Liver (tissue), 9 donors: ENCODE results near the gene FBXW7. TPM values are rescaled to one million over a fixed set of nuclear protein-coding genes. Genes with fewer than 3 reads are reported as not detected.

ENCODE experiments used
- DNase-seq: peaks from one replicate; pipeline ENCODE4 v3.0.0-alpha.2; 2017; ENCODE audit warnings: low spot score
- H3K27ac ChIP-seq, 2 donors: one replicate each; pipeline ENCODE4 v1.7.0; 2013; ENCODE audit warnings: inconsistent platforms in 2 of 2, low read length in 2 of 2, control low read depth in 1 of 2, low read depth in 1 of 2, mild to moderate bottlenecking in 1 of 2
- H3K27me3 ChIP-seq, 4 donors: one replicate each; pipeline versions ENCODE4 v1.6.1 to v1.7.0; 2013; ENCODE audit warnings: low read length in 3 of 4, inconsistent platforms in 1 of 4, mild to moderate bottlenecking in 1 of 4, moderate library complexity in 1 of 4; ENCODE audit not compliant: control insufficient read depth in 4 of 4, insufficient read depth in 4 of 4
- H3K36me3 ChIP-seq, 4 donors: one replicate each; pipeline versions ENCODE4 v1.6.1 to v1.7.0; 2013; ENCODE audit warnings: low read length in 3 of 4, mild to moderate bottlenecking in 3 of 4, low read depth in 1 of 4, moderate library complexity in 1 of 4; ENCODE audit not compliant: control insufficient read depth in 4 of 4, insufficient read depth in 3 of 4
- H3K4me1 ChIP-seq, 4 donors: one replicate each; pipeline versions ENCODE4 v1.6.1 to v1.7.0; 2013; ENCODE audit warnings: low read length in 3 of 4, mild to moderate bottlenecking in 3 of 4, moderate library complexity in 1 of 4; ENCODE audit not compliant: control insufficient read depth in 4 of 4, insufficient read depth in 4 of 4
- H3K4me3 ChIP-seq, 3 donors: one replicate each; pipeline versions ENCODE4 v1.6.1 to v1.7.0; 2013; ENCODE audit warnings: low read length in 3 of 3, control low read depth in 1 of 3, low read depth in 1 of 3, mild to moderate bottlenecking in 1 of 3
- H3K9ac ChIP-seq, 2 donors: one replicate each; pipeline ENCODE4 v1.7.0; 2013; ENCODE audit warnings: low read length in 2 of 2, mild to moderate bottlenecking in 2 of 2, moderate library complexity in 2 of 2, control low read depth in 1 of 2, low read depth in 1 of 2
- H3K9me3 ChIP-seq, 4 donors: one replicate each; pipeline versions ENCODE4 v1.6.1 to v1.7.0; 2013; ENCODE audit warnings: low read length in 3 of 4; ENCODE audit not compliant: control insufficient read depth in 4 of 4
- EGR1 ChIP-seq, 2 donors: IDR thresholded peaks; 2 replicates each; pipeline ENCODE4 v1.6.1; 2016 to 2018; ENCODE audit warnings: antibody characterized with exemption in 2 of 2, low read depth in 2 of 2
- FOXA1 ChIP-seq: IDR thresholded peaks from 2 replicates; pipeline ENCODE4 v1.6.1; 2016; ENCODE audit warnings: antibody characterized with exemption
- FOXA2 ChIP-seq: IDR thresholded peaks from 2 replicates; pipeline ENCODE4 v1.6.1; 2016; ENCODE audit warnings: antibody characterized with exemption
- GABPA ChIP-seq, 2 donors: IDR thresholded peaks in 1 of 2; conservative IDR thresholded peaks in 1 of 2; 2 replicates each; pipeline ENCODE4 v1.6.1; 2016; ENCODE audit warnings: antibody characterized with exemption in 2 of 2, mild to moderate bottlenecking in 1 of 2, moderate library complexity in 1 of 2
- HNF4A ChIP-seq, 2 donors: conservative IDR thresholded peaks; 2 replicates each; pipeline ENCODE4 v1.6.1; 2016; ENCODE audit warnings: antibody characterized with exemption in 2 of 2, mild to moderate bottlenecking in 2 of 2
- HNF4G ChIP-seq: IDR thresholded peaks from 2 replicates; pipeline ENCODE4 v1.6.1; 2016; ENCODE audit warnings: antibody characterized with exemption
- JUND ChIP-seq, 2 donors: IDR thresholded peaks; 2 replicates each; pipeline ENCODE4 v1.6.1; 2016; ENCODE audit warnings: antibody characterized with exemption in 2 of 2
- RAD21 ChIP-seq, 2 donors: IDR thresholded peaks; 2 replicates each; pipeline ENCODE4 v1.6.1; 2016; ENCODE audit warnings: antibody characterized with exemption in 2 of 2, mild to moderate bottlenecking in 2 of 2
- RXRA ChIP-seq, 2 donors: IDR thresholded peaks; 2 replicates each; pipeline ENCODE4 v1.6.1; 2017 to 2018; ENCODE audit warnings: antibody characterized with exemption in 2 of 2, mild to moderate bottlenecking in 1 of 2
- SP1 ChIP-seq: IDR thresholded peaks from 2 replicates; pipeline ENCODE4 v1.6.1; 2018; ENCODE audit warnings: antibody characterized with exemption, mild to moderate bottlenecking
- TAF1 ChIP-seq: conservative IDR thresholded peaks from 2 replicates; pipeline ENCODE4 v1.6.1; 2016; ENCODE audit warnings: antibody characterized with exemption, mild to moderate bottlenecking
- WGBS: extraction: QIAGEN DNeasy Blood & Tissue Kit; methylation state at CpG from one replicate; pipeline ENCODE4 v1.1.7; 2013; 5-methylcytosine and 5-hydroxymethylcytosine counted together
- polyA plus RNA-seq, 2 donors: library from polyadenylated mRNA; stranded (reverse) in 1 of 2; unstranded in 1 of 2; fragments of 200-250 nt in 1 of 2; fragments of >200 nt in 1 of 2; fragmentation: Nextera tagmentation in 1 of 2; extraction: Ambion mirVana in 1 of 2; gene quantifications; one replicate each; pipeline versions ENCODE4 v1.2.1 to v1.2.3, GENCODE V29; 2013 to 2015
- total RNA-seq, 2 donors: library from RNA; depleted of rRNA; stranded (reverse); fragments of >200 nt; gene quantifications; one replicate each; pipeline ENCODE4 v1.2.3, GENCODE V29; 2014
- TF ChIP-seq, protein P1 (sequence below): IDR thresholded peaks from 2 replicates; pipeline ENCODE4 v1.6.1; 2016; ENCODE audit warnings: antibody characterized with exemption
- TF ChIP-seq, protein P2 (sequence below): fragments of 150-350 bp; IDR thresholded peaks from 2 replicates; pipeline ENCODE4 v1.5.1; 2017; ENCODE audit warnings: improper control_type of control experiment, low read depth, low read length; ENCODE audit not compliant: missing input control
- TF ChIP-seq, protein P3 (sequence below): IDR thresholded peaks from 2 replicates; pipeline ENCODE4 v1.6.1; 2016; ENCODE audit warnings: antibody characterized with exemption
- TF ChIP-seq, protein P4 (sequence below): IDR thresholded peaks from 2 replicates; pipeline ENCODE4 v1.6.1; 2016; ENCODE audit warnings: antibody characterized with exemption
- TF ChIP-seq, protein P5 (sequence below): IDR thresholded peaks from 2 replicates; pipeline ENCODE4 v1.6.1; 2016; ENCODE audit warnings: antibody characterized with exemption, mild to moderate bottlenecking
- donor health status: healthy.
- donor health status: healthy.
- donor health status: healthy.
- donor health status: healthy.
- donor health status: healthy.

Gene FBXW7
- total and polyA plus RNA-seq, 4 donors, result 4.0 to 56.9 (median 16.1) TPM

DNA sequence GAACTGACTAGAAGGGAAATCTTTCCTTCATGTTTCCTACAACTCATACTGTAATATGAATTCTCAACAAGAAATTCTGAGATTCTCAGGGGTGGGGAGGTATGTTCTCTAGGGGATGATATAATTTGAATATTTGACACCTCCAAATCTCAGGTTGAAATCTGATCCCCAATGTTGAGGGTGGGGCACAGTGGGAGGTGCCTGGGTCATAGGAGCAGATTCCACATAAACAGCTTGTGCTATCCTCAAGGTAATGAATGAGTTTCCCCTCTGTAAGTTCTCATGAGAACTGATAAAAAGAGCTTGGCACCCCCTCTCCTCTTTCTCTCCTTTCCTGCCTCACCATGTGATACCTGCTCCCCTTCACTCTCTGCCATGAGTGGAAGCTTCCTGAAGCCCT lies 21.5 kb downstream of the FBXW7 start:
- H3K9me3 ChIP-seq, result no peaks in the 10 kb centered on the region
- no peak for DNase-seq
- TF ChIP-seq, protein P1, sequence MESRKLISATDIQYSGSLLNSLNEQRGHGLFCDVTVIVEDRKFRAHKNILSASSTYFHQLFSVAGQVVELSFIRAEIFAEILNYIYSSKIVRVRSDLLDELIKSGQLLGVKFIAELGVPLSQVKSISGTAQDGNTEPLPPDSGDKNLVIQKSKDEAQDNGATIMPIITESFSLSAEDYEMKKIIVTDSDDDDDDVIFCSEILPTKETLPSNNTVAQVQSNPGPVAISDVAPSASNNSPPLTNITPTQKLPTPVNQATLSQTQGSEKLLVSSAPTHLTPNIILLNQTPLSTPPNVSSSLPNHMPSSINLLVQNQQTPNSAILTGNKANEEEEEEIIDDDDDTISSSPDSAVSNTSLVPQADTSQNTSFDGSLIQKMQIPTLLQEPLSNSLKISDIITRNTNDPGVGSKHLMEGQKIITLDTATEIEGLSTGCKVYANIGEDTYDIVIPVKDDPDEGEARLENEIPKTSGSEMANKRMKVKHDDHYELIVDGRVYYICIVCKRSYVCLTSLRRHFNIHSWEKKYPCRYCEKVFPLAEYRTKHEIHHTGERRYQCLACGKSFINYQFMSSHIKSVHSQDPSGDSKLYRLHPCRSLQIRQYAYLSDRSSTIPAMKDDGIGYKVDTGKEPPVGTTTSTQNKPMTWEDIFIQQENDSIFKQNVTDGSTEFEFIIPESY, result no peak
- TF ChIP-seq, protein P2, sequence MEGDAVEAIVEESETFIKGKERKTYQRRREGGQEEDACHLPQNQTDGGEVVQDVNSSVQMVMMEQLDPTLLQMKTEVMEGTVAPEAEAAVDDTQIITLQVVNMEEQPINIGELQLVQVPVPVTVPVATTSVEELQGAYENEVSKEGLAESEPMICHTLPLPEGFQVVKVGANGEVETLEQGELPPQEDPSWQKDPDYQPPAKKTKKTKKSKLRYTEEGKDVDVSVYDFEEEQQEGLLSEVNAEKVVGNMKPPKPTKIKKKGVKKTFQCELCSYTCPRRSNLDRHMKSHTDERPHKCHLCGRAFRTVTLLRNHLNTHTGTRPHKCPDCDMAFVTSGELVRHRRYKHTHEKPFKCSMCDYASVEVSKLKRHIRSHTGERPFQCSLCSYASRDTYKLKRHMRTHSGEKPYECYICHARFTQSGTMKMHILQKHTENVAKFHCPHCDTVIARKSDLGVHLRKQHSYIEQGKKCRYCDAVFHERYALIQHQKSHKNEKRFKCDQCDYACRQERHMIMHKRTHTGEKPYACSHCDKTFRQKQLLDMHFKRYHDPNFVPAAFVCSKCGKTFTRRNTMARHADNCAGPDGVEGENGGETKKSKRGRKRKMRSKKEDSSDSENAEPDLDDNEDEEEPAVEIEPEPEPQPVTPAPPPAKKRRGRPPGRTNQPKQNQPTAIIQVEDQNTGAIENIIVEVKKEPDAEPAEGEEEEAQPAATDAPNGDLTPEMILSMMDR, result no peak
- TF ChIP-seq RXRA (IDR thresholded peaks at IDR 0.05) (no peak), SP1 (no peak), FOXA1 (no peak), JUND (IDR thresholded peaks at IDR 0.05) (no peak)
- TF ChIP-seq, protein P3, sequence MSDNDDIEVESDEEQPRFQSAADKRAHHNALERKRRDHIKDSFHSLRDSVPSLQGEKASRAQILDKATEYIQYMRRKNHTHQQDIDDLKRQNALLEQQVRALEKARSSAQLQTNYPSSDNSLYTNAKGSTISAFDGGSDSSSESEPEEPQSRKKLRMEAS, result no peak
- no peak overlapping the region for H3K4me3 ChIP-seq
- H3K27me3 ChIP-seq, result no peaks in the 10 kb centered on the region
- peaks cover 0 to 4% (median 0%) of the 10 kb centered on the region in 4 donors for H3K4me1 ChIP-seq
- H3K36me3 ChIP-seq, result no peaks in the 10 kb centered on the region
- H3K27ac ChIP-seq, result no peak overlapping the region
- no peak overlapping the region for H3K9ac ChIP-seq

DNA sequence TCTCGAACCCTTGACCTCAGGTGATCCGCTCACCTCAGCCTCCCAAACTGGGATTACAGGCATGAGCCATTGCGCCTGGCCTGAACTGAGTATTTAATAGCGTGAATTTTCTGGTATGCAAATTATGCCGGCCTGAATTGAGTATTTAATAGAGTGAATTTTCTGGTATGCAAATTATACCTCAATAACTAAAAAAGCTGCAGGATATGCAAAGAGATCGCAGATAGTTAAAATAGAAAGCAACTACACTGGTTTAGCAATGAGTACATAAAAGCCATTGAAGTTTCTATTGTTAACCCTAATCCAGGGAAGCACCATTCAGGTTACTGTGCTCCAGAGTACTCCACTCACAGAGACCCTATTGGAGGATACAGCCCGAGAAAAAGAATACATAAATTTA lies 22.8 kb downstream of the FBXW7 start:
- Histone ChIP-seq H3K9me3 (no peaks in the 10 kb centered on the region), H3K27me3 (no peaks in the 10 kb centered on the region), H3K27ac (no peak overlapping the region), H3K9ac (no peak overlapping the region), H3K36me3 (no peaks in the 10 kb centered on the region), H3K4me1 (peaks cover 0 to 7% (median under 1%) of the 10 kb centered on the region in 4 donors), H3K4me3 (no peak overlapping the region)
- TF ChIP-seq GABPA (IDR thresholded peaks at IDR 0.05 in 1 of 2, conservative IDR thresholded peaks at IDR 0.05 in 1 of 2) (no peak), HNF4A (conservative IDR thresholded peaks at IDR 0.05) (no peak), SP1 (no peak), TAF1 (no peak), EGR1 (IDR thresholded peaks at IDR 0.05; ENCODE audit: low read depth in 2 of 2) (no peak), RAD21 (IDR thresholded peaks at IDR 0.05) (no peak), HNF4G (no peak), JUND (IDR thresholded peaks at IDR 0.05) (no peak), FOXA2 (no peak)
- TF ChIP-seq, protein P2, result no peak
- TF ChIP-seq, protein P3, result no peak
- TF ChIP-seq, protein P4, sequence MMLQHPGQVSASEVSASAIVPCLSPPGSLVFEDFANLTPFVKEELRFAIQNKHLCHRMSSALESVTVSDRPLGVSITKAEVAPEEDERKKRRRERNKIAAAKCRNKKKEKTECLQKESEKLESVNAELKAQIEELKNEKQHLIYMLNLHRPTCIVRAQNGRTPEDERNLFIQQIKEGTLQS, result no peak
- TF ChIP-seq, protein P5, sequence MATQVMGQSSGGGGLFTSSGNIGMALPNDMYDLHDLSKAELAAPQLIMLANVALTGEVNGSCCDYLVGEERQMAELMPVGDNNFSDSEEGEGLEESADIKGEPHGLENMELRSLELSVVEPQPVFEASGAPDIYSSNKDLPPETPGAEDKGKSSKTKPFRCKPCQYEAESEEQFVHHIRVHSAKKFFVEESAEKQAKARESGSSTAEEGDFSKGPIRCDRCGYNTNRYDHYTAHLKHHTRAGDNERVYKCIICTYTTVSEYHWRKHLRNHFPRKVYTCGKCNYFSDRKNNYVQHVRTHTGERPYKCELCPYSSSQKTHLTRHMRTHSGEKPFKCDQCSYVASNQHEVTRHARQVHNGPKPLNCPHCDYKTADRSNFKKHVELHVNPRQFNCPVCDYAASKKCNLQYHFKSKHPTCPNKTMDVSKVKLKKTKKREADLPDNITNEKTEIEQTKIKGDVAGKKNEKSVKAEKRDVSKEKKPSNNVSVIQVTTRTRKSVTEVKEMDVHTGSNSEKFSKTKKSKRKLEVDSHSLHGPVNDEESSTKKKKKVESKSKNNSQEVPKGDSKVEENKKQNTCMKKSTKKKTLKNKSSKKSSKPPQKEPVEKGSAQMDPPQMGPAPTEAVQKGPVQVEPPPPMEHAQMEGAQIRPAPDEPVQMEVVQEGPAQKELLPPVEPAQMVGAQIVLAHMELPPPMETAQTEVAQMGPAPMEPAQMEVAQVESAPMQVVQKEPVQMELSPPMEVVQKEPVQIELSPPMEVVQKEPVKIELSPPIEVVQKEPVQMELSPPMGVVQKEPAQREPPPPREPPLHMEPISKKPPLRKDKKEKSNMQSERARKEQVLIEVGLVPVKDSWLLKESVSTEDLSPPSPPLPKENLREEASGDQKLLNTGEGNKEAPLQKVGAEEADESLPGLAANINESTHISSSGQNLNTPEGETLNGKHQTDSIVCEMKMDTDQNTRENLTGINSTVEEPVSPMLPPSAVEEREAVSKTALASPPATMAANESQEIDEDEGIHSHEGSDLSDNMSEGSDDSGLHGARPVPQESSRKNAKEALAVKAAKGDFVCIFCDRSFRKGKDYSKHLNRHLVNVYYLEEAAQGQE, result no peak
- TF ChIP-seq, protein P1, result no peak
- no peak for DNase-seq
- WGBS, result 94% methylated on average over 7 of the region's 7 CpGs
